Liver (tissue), 3 donors: ENCODE measurements around the gene KNDC1.

ENCODE experiments used
- ATF3 ChIP-seq: IDR thresholded peaks from 2 replicates; pipeline ENCODE4 v1.6.1; 2016; ENCODE audit warnings: antibody characterized with exemption
- CTCF ChIP-seq: fragments of 150-350 bp; IDR thresholded peaks from 2 replicates; pipeline ENCODE4 v1.5.1; 2017; ENCODE audit warnings: improper control_type of control experiment, low read depth, low read length; ENCODE audit not compliant: missing input control
- FOXA1 ChIP-seq: IDR thresholded peaks from 2 replicates; pipeline ENCODE4 v1.6.1; 2016; ENCODE audit warnings: antibody characterized with exemption
- FOXA2 ChIP-seq: IDR thresholded peaks from 2 replicates; pipeline ENCODE4 v1.6.1; 2016; ENCODE audit warnings: antibody characterized with exemption
- GABPA ChIP-seq, 2 donors: IDR thresholded peaks in 1 of 2; conservative IDR thresholded peaks in 1 of 2; 2 replicates each; pipeline ENCODE4 v1.6.1; 2016; ENCODE audit warnings: antibody characterized with exemption in 2 of 2, mild to moderate bottlenecking in 1 of 2, moderate library complexity in 1 of 2
- JUND ChIP-seq, 2 donors: IDR thresholded peaks; 2 replicates each; pipeline ENCODE4 v1.6.1; 2016; ENCODE audit warnings: antibody characterized with exemption in 2 of 2
- MAX ChIP-seq: IDR thresholded peaks from 2 replicates; pipeline ENCODE4 v1.6.1; 2016; ENCODE audit warnings: antibody characterized with exemption
- RAD21 ChIP-seq, 2 donors: IDR thresholded peaks; 2 replicates each; pipeline ENCODE4 v1.6.1; 2016; ENCODE audit warnings: antibody characterized with exemption in 2 of 2, mild to moderate bottlenecking in 2 of 2
- REST ChIP-seq: IDR thresholded peaks from 2 replicates; pipeline ENCODE4 v1.6.1; 2016; ENCODE audit warnings: antibody characterized with exemption, mild to moderate bottlenecking
- RXRA ChIP-seq, 2 donors: IDR thresholded peaks; 2 replicates each; pipeline ENCODE4 v1.6.1; 2017 to 2018; ENCODE audit warnings: antibody characterized with exemption in 2 of 2, mild to moderate bottlenecking in 1 of 2
- SP1 ChIP-seq: IDR thresholded peaks from 2 replicates; pipeline ENCODE4 v1.6.1; 2018; ENCODE audit warnings: antibody characterized with exemption, mild to moderate bottlenecking
- TAF1 ChIP-seq: conservative IDR thresholded peaks from 2 replicates; pipeline ENCODE4 v1.6.1; 2016; ENCODE audit warnings: antibody characterized with exemption, mild to moderate bottlenecking
- YY1 ChIP-seq: IDR thresholded peaks from 2 replicates; pipeline ENCODE4 v1.6.1; 2016; ENCODE audit warnings: antibody characterized with exemption, mild to moderate bottlenecking
- donor health status: healthy.
- donor health status: healthy.

GRCh38 chr10:133162178-133162909 lies 2.3 kb downstream of the KNDC1 start:
- TF ChIP-seq CTCF (no peak), GABPA (IDR thresholded peaks at IDR 0.05 in 1 of 2, conservative IDR thresholded peaks at IDR 0.05 in 1 of 2) (peak in 1 of 2 donors; percentile 37), FOXA1 (no peak), RAD21 (IDR thresholded peaks at IDR 0.05) (no peak), REST (peak; percentile 53), ATF3 (peak; percentile 88), MAX (peak; percentile 76), SP1 (peak; percentile 39), TAF1 (no peak), FOXA2 (peak; percentile 20), JUND (IDR thresholded peaks at IDR 0.05) (peak in 1 of 2 donors; percentile 57), YY1 (peak; percentile 69), RXRA (IDR thresholded peaks at IDR 0.05) (peak; percentile 90 to 93)
